Measurements from ENCODE around the gene TMCO4.
A peak's percentile ranks its signal among the peaks of the same experiment; 100 is the strongest.

Gene TMCO4

GRCh38 chr1:19658186-19658585 lies 141.5 kb downstream of the TMCO4 start:
- DNase-seq (ENCODE audit: low read depth, low spot score): no peak

GRCh38 chr1:19657511-19657910 lies 142.2 kb downstream of the TMCO4 start:
- DNase-seq (ENCODE audit: low read depth, low spot score): no peak

- no peak for DNase-seq (ENCODE audit: low read depth, low spot score)
Observed at GRCh38 chr1:19656780-19657466, 142.8 kb downstream of the TMCO4 start.

- DNase-seq (ENCODE audit: low read depth, low spot score): no peak
Observed at GRCh38 chr1:19656134-19656779, 143.5 kb downstream of the TMCO4 start.

GRCh38 chr1:19655718-19656080 lies 144.0 kb downstream of the TMCO4 start:
- DNase-seq (ENCODE audit: low read depth, low spot score): no peak

- no peak for DNase-seq (ENCODE audit: low read depth, low spot score)
Observed at GRCh38 chr1:19654886-19655717, 144.6 kb downstream of the TMCO4 start.

- no peak for DNase-seq (ENCODE audit: low read depth, low spot score)
Observed at GRCh38 chr1:19654386-19654785, 145.3 kb downstream of the TMCO4 start.

GRCh38 chr1:19651141-19651737 lies 148.5 kb downstream of the TMCO4 start:
- peak; percentile 69 for DNase-seq (ENCODE audit: low read depth, low spot score)

- DNase-seq (ENCODE audit: low read depth, low spot score): no peak
Observed at GRCh38 chr1:19650416-19651140, 149.1 kb downstream of the TMCO4 start.

GRCh38 chr1:19648689-19649088 lies 151.0 kb downstream of the TMCO4 start:
- peak; percentile 69 for DNase-seq (ENCODE audit: low read depth, low spot score)

- no peak for DNase-seq (ENCODE audit: low read depth, low spot score)
Observed at GRCh38 chr1:19648239-19648638, 151.5 kb downstream of the TMCO4 start.

- DNase-seq (ENCODE audit: low read depth, low spot score): no peak
Observed at GRCh38 chr1:19647643-19648042, 152.1 kb downstream of the TMCO4 start.

GRCh38 chr1:19646377-19647319 lies 153.1 kb downstream of the TMCO4 start:
- DNase-seq (ENCODE audit: low read depth, low spot score): no peak

- peak; percentile 34 for DNase-seq (ENCODE audit: low read depth, low spot score)
Observed at GRCh38 chr1:19645411-19646251, 154.1 kb downstream of the TMCO4 start.

- DNase-seq (ENCODE audit: low read depth, low spot score): peak; percentile 28
Observed at GRCh38 chr1:19644681-19645410, 154.9 kb downstream of the TMCO4 start.

GRCh38 chr1:19644395-19644680 lies 155.4 kb downstream of the TMCO4 start:
- DNase-seq (ENCODE audit: low read depth, low spot score): no peak

- peak; percentile 29 for DNase-seq (ENCODE audit: low read depth, low spot score)
Observed at GRCh38 chr1:19643602-19644394, 155.9 kb downstream of the TMCO4 start, which contains the start of gene NBL1. NBL1 (plus strand) TSS chr1:19644311; CDS start chr1:19655031, 10,720 bp downstream.

- peak; percentile 25 for DNase-seq (ENCODE audit: low read depth, low spot score)
Observed at GRCh38 chr1:19643121-19643520, 156.6 kb downstream of the TMCO4 start.
